ENCODE results near the gene RAG1.

The RAG1 gene

DNA sequence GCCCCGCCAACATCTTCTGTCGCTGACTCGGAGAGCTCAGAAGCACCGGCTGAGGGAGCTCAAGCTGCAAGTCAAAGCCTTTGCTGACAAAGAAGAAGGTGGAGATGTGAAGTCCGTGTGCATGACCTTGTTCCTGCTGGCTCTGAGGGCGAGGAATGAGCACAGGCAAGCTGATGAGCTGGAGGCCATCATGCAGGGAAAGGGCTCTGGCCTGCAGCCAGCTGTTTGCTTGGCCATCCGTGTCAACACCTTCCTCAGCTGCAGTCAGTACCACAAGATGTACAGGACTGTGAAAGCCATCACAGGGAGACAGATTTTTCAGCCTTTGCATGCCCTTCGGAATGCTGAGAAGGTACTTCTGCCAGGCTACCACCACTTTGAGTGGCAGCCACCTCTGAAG is 6.7 kb downstream of the RAG1 start:
- no peak for DNase-seq (ENCODE audit: insufficient read length, low spot score)
- no peak for FAIRE-seq
- TF ChIP-seq, protein P1, sequence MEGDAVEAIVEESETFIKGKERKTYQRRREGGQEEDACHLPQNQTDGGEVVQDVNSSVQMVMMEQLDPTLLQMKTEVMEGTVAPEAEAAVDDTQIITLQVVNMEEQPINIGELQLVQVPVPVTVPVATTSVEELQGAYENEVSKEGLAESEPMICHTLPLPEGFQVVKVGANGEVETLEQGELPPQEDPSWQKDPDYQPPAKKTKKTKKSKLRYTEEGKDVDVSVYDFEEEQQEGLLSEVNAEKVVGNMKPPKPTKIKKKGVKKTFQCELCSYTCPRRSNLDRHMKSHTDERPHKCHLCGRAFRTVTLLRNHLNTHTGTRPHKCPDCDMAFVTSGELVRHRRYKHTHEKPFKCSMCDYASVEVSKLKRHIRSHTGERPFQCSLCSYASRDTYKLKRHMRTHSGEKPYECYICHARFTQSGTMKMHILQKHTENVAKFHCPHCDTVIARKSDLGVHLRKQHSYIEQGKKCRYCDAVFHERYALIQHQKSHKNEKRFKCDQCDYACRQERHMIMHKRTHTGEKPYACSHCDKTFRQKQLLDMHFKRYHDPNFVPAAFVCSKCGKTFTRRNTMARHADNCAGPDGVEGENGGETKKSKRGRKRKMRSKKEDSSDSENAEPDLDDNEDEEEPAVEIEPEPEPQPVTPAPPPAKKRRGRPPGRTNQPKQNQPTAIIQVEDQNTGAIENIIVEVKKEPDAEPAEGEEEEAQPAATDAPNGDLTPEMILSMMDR (IDR thresholded peaks at IDR 0.05; ENCODE audit: insufficient read depth, missing control alignments), result no peak

DNA sequence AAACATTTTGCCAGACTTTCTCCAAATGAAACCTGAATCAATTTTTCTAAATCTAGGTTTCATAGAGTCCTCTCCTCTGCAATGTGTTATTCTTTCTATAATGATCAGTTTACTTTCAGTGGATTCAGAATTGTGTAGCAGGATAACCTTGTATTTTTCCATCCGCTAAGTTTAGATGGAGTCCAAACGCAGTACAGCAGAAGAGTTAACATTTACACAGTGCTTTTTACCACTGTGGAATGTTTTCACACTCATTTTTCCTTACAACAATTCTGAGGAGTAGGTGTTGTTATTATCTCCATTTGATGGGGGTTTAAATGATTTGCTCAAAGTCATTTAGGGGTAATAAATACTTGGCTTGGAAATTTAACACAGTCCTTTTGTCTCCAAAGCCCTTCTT is 9.6 kb downstream of the RAG1 start:
- peak; percentile 16 for FAIRE-seq
- DNase-seq (ENCODE audit: insufficient read length, low spot score), result no peak

DNA sequence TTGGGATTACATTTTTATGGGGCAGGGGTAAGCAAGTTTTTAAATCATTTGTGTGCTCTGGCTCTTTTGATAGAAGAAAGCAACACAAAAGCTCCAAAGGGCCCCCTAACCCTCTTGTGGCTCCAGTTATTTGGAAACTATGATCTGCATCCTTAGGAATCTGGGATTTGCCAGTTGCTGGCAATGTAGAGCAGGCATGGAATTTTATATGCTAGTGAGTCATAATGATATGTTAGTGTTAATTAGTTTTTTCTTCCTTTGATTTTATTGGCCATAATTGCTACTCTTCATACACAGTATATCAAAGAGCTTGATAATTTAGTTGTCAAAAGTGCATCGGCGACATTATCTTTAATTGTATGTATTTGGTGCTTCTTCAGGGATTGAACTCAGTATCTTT is 10.1 kb downstream of the RAG1 start:
- FAIRE-seq (no peak), DNase-seq (ENCODE audit: insufficient read length, low spot score) (no peak)
- TF ChIP-seq, protein P1 (IDR thresholded peaks at IDR 0.05; ENCODE audit: insufficient read depth, missing control alignments), result no peak

More for the DNA sequence above, 9.6 kb downstream of the RAG1 start:
- TF ChIP-seq, protein P1 (IDR thresholded peaks at IDR 0.05; ENCODE audit: insufficient read depth, missing control alignments), result no peak

DNA sequence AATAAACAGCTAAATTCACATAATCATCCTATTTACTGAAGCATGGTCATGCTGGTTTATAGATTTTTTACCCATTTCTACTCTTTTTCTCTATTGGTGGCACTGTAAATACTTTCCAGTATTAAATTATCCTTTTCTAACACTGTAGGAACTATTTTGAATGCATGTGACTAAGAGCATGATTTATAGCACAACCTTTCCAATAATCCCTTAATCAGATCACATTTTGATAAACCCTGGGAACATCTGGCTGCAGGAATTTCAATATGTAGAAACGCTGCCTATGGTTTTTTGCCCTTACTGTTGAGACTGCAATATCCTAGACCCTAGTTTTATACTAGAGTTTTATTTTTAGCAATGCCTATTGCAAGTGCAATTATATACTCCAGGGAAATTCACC is 10.7 kb downstream of the RAG1 start:
- TF ChIP-seq, protein P1 (IDR thresholded peaks at IDR 0.05; ENCODE audit: insufficient read depth, missing control alignments), result no peak
- DNase-seq (ENCODE audit: insufficient read length, low spot score) (peak; percentile 20), FAIRE-seq (peak; percentile 96)

DNA sequence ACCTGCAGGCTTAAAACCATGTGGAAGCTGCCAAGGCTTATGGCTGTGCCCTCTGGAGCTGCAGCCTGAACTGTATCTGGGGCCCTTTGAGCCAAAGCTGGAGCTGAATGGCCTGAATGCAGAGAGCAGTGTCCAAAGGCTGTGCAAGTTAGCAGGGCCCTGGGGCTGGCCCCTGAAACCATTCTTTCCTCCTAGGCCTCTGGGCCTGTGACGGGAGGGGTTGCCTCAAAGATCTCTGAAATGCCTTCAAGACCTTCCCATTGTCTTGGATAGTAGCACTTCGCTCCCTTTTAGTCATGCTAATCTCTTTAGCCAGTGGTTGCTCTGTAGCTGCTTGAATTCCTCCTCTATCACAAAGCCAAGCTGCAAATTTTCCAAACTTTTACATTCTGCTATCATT is 13.7 kb downstream of the RAG1 start:
- FAIRE-seq (no peak), DNase-seq (ENCODE audit: insufficient read length, low spot score) (no peak)
- TF ChIP-seq, protein P1 (IDR thresholded peaks at IDR 0.05; ENCODE audit: insufficient read depth, missing control alignments), result no peak

DNA sequence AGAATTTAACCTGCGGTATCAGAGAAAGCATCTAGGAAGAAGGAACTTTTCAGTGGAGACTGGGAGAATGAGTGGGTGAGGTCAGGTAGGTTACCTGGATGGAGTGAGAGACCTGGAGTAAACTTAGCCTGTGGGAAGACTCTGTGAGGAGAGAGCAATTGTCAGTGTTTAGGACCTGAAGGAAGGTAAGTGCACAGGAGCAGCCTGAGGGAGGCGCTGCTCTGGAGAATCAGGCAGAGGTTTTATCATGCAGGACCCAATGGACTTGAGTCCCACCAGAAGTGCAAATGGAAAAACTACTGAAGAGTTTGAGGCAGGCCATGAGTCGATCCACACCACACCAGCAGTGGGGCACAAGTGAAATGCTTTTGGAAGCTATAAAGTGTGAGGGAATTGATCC is 15.9 kb downstream of the RAG1 start:
- DNase-seq (ENCODE audit: insufficient read length, low spot score) (no peak), FAIRE-seq (no peak)
- TF ChIP-seq, protein P1 (IDR thresholded peaks at IDR 0.05; ENCODE audit: insufficient read depth, missing control alignments), result no peak

DNA sequence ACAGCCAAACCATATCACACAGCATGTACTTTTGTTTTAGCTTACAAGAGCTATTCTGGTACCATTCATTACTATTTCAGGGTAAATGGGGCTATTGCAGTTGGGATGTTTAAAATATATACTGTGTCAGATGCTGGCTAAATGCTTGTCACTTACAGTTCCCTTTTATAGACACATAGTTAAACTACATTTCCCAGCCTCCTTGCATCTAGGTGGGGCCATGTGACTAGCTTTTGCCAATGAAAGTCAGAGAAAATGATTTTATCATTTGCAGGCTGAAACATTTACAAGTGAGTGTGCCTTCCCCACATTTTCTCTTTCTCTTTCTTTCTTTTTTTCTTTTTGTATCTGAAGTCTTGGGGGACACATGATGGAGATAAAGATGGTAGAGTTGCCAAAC is 18.7 kb downstream of the RAG1 start:
- DNase-seq (ENCODE audit: insufficient read length, low spot score), result no peak
- TF ChIP-seq, protein P1 (IDR thresholded peaks at IDR 0.05; ENCODE audit: insufficient read depth, missing control alignments), result no peak

More for the DNA sequence above, 18.7 kb downstream of the RAG1 start:
- no peak for FAIRE-seq
